ENCODE results near the gene SH3BP1. TPM values are rescaled to one million over a fixed set of nuclear protein-coding genes. Genes with fewer than 3 reads are reported as not detected.

Gene SH3BP1
- total RNA-seq, 1 donor from 2014 or later: 4.3 TPM

GRCh38 chr22:37701141-37701786, 61.8 kb downstream of the SH3BP1 start:
- no peak for DNase-seq (ENCODE audit: extremely low read depth, low read depth, low spot score)

GRCh38 chr22:37703906-37704305, 64.4 kb downstream of the SH3BP1 start:
- DNase-seq (ENCODE audit: extremely low read depth, low read depth, low spot score): no peak

GRCh38 chr22:37704645-37705044, 65.2 kb downstream of the SH3BP1 start:
- DNase-seq (ENCODE audit: extremely low read depth, low read depth, low spot score): no peak

GRCh38 chr22:37705205-37705604, 65.7 kb downstream of the SH3BP1 start:
- DNase-seq (ENCODE audit: extremely low read depth, low read depth, low spot score): no peak

Other genes starting within 250 kb of the SH3BP1 start
- gene ELFN2, start 212.2 kb upstream of the SH3BP1 start, total RNA-seq: 3.2 and 5.0 TPM in 2 replicates
- gene MFNG, start 153.3 kb upstream of the SH3BP1 start, total RNA-seq: 109 and 152 TPM in 2 replicates
- 34.8 and 37.7 TPM in 2 replicates for gene CARD10, start 120.3 kb upstream of the SH3BP1 start, total RNA-seq
- gene CDC42EP1, start 79.2 kb upstream of the SH3BP1 start, total RNA-seq: 89.3 and 120 TPM in 2 replicates
- gene LGALS2, start 59.6 kb upstream of the SH3BP1 start, total RNA-seq: not detected in 2 replicates
- gene GGA1, start 30.8 kb upstream of the SH3BP1 start, total RNA-seq: 51.7 and 57.5 TPM in 2 replicates
- gene PDXP, start 19.1 kb downstream of the SH3BP1 start, total RNA-seq: 15.5 and 19.7 TPM in 2 replicates
- 4,843 and 7,713 TPM in 2 replicates for gene LGALS1, start 36.0 kb downstream of the SH3BP1 start, total RNA-seq
- 20.9 and 25.8 TPM in 2 replicates for gene NOL12, start 46.7 kb downstream of the SH3BP1 start, total RNA-seq
- 128 and 133 TPM in 2 replicates for gene TRIOBP, start 57.4 kb downstream of the SH3BP1 start, total RNA-seq
- 13.0 and 32.9 TPM in 2 replicates for gene GCAT, start 168.3 kb downstream of the SH3BP1 start, total RNA-seq
- not detected in 2 replicates for gene GALR3, start 183.7 kb downstream of the SH3BP1 start, total RNA-seq
- gene ANKRD54, start 204.7 kb downstream of the SH3BP1 start, total RNA-seq: 34.9 and 55.2 TPM in 2 replicates
- gene EIF3L, start 209.8 kb downstream of the SH3BP1 start, total RNA-seq: 254 and 368 TPM in 2 replicates